ENCODE measurements around the gene CNKSR3.

DNA sequence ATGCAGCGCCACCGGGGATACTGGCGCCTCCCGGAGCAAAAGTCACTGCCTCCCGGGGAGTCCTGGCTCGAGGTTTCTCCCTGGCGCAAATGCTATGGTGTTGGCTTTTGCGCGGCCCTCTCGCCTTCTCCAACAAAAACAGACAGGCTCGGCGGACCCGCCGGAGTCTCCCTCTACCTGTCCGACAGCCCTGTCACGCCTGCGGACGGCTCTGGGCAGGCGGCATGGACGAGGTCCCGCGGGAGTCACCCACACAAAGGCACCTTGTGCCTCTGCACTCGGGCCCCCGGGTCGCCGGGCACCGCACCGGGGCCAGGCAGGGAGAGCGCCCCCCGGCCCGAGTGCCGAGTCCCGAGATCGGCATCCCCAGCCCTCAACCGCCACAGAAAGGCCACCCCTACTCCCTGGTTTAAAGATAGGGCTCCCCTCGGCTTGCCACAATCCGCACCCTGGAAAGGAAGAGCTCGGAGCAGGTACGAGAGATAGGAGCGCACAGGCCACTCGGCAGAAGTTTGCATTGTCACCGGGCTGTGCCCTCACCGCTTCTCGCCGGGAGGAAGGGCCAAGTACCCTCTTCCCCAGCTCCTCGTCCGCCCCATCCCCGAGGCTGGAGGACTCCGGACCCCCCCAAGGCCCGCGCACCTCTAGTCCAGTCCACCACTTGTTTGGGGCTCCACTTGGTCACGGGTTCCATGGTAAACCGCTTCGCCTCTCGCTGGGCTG, 903 bp downstream of the CNKSR3 start:
- TF ChIP-seq, protein P1, sequence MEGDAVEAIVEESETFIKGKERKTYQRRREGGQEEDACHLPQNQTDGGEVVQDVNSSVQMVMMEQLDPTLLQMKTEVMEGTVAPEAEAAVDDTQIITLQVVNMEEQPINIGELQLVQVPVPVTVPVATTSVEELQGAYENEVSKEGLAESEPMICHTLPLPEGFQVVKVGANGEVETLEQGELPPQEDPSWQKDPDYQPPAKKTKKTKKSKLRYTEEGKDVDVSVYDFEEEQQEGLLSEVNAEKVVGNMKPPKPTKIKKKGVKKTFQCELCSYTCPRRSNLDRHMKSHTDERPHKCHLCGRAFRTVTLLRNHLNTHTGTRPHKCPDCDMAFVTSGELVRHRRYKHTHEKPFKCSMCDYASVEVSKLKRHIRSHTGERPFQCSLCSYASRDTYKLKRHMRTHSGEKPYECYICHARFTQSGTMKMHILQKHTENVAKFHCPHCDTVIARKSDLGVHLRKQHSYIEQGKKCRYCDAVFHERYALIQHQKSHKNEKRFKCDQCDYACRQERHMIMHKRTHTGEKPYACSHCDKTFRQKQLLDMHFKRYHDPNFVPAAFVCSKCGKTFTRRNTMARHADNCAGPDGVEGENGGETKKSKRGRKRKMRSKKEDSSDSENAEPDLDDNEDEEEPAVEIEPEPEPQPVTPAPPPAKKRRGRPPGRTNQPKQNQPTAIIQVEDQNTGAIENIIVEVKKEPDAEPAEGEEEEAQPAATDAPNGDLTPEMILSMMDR (IDR thresholded peaks at IDR 0.05), result no peak
- no peak for TF ChIP-seq POLR2AphosphoS5 (IDR thresholded peaks at IDR 0.05)
- no peak for TF ChIP-seq POLR2A (IDR thresholded peaks at IDR 0.05)
- TF ChIP-seq EP300 (IDR thresholded peaks at IDR 0.05), result no peak

Data from suprapubic skin (tissue), 4 donors.